ENCODE results near the gene EWSR1. TPM values are rescaled to one million over a fixed set of nuclear protein-coding genes. Genes with fewer than 3 reads are reported as not detected.

EWSR1 gene
- total and polyA plus RNA-seq, 2 of the 4 experiments (the other 2 are of a cell fraction), result 243 to 518 TPM

GRCh38 chr22:29317827-29318454, 49.9 kb downstream of the EWSR1 start:
- no peaks in the 10 kb centered on the region for H3K9me3 ChIP-seq (ENCODE audit: control insufficient read depth, insufficient read depth, low read length)
- H2BK5ac ChIP-seq (ENCODE audit: low read depth, low read length, poor library complexity, severe bottlenecking), result no peak overlapping the region
- H3K4ac ChIP-seq (ENCODE audit: low read depth, low read length), result no peak overlapping the region
- ATAC-seq (ENCODE audit: low read depth) (no peak), DNase-seq (no peak)
- dilution Hi-C loops (cut with HindIII; ENCODE audit: low sequenced_read_pairs, unreplicated experiment), result no loop called here
- H3K4me2 ChIP-seq (ENCODE audit: low read depth, low read length), result no peak overlapping the region
- H4K20me1 ChIP-seq (ENCODE audit: insufficient read depth, low read length), result peaks cover 12% of the 10 kb centered on the region
- H3K27ac ChIP-seq (ENCODE audit: insufficient read depth, low read length), result no peak overlapping the region
- POLR2A ChIA-PET (ENCODE audit: unreplicated experiment), result no interaction called here
- CTCF ChIA-PET, result no interaction called here
- H2BK20ac ChIP-seq (ENCODE audit: low read depth, low read length), result no peak overlapping the region
- no peaks in the 10 kb centered on the region for H3K79me1 ChIP-seq (ENCODE audit: low read depth in 1 of 2, low read length in 2 of 2)
- no peak overlapping the region for H2AK5ac ChIP-seq (ENCODE audit: low read depth, low read length)
- no peak overlapping the region for H4K8ac ChIP-seq (ENCODE audit: low read depth in 2 of 2, low read length in 2 of 2)
- no peak overlapping the region for H3K9ac ChIP-seq (ENCODE audit: low read depth, low read length)
- no peak for TF ChIP-seq USF2 (IDR thresholded peaks at IDR 0.05; ENCODE audit: low read depth, low read length)
- TF ChIP-seq NFE2L2 (IDR thresholded peaks at IDR 0.05; ENCODE audit: low read depth, low read length), result no peak
- TF ChIP-seq BHLHE40 (IDR thresholded peaks at IDR 0.05; ENCODE audit: low read depth, low read length), result no peak
- TF ChIP-seq MAZ (IDR thresholded peaks at IDR 0.05; ENCODE audit: borderline replicate concordance, low read depth, low read length), result no peak
- TF ChIP-seq, protein P1, sequence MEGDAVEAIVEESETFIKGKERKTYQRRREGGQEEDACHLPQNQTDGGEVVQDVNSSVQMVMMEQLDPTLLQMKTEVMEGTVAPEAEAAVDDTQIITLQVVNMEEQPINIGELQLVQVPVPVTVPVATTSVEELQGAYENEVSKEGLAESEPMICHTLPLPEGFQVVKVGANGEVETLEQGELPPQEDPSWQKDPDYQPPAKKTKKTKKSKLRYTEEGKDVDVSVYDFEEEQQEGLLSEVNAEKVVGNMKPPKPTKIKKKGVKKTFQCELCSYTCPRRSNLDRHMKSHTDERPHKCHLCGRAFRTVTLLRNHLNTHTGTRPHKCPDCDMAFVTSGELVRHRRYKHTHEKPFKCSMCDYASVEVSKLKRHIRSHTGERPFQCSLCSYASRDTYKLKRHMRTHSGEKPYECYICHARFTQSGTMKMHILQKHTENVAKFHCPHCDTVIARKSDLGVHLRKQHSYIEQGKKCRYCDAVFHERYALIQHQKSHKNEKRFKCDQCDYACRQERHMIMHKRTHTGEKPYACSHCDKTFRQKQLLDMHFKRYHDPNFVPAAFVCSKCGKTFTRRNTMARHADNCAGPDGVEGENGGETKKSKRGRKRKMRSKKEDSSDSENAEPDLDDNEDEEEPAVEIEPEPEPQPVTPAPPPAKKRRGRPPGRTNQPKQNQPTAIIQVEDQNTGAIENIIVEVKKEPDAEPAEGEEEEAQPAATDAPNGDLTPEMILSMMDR (conservative IDR thresholded peaks at IDR 0.05; ENCODE audit: low read depth, low read length), result no peak
- no peak for TF ChIP-seq FOS (IDR thresholded peaks at IDR 0.05; ENCODE audit: low read depth, low read length)
- TF ChIP-seq RAD21 (IDR thresholded peaks at IDR 0.05; ENCODE audit: low read length), result no peak
- no peak for TF ChIP-seq CHD1 (IDR thresholded peaks at IDR 0.05; ENCODE audit: low read depth, low read length)
- no peak for TF ChIP-seq RFX5 (IDR thresholded peaks at IDR 0.05; ENCODE audit: low read depth, low read length)
- no peak for TF ChIP-seq POLR2A (IDR thresholded peaks at IDR 0.05; ENCODE audit: low read depth, low read length)
- no peak for TF ChIP-seq MXI1 (IDR thresholded peaks at IDR 0.05; ENCODE audit: borderline replicate concordance, low read depth, low read length)
- TF ChIP-seq SMC3 (IDR thresholded peaks at IDR 0.05; ENCODE audit: low read depth, low read length), result no peak
- no peak for TF ChIP-seq MAFK (IDR thresholded peaks at IDR 0.05; ENCODE audit: low read depth, low read length)
- TF ChIP-seq CEBPB (IDR thresholded peaks at IDR 0.05; ENCODE audit: low read depth, low read length), result no peak
- no peak for TF ChIP-seq ELK1 (IDR thresholded peaks at IDR 0.05; ENCODE audit: borderline replicate concordance, low read depth, low read length)
- TF ChIP-seq RCOR1 (IDR thresholded peaks at IDR 0.05; ENCODE audit: insufficient replicate concordance, low read length), result no peak
- intact Hi-C loops (cut with micrococcal nuclease), result no loop called here
- peaks cover 1% of the 10 kb centered on the region; the same call in 1 of the 2 replicates for H3K36me3 ChIP-seq (ENCODE audit: control insufficient read depth, insufficient read depth, low read length)
- H2AFZ ChIP-seq (replicated peaks; ENCODE audit: low read length, poor library complexity), result no peak overlapping the region
- H3K14ac ChIP-seq (replicated peaks; ENCODE audit: low read depth, low read length), result no peak overlapping the region
- H4K5ac ChIP-seq (ENCODE audit: low read depth, low read length), result no peak overlapping the region
- H3K4me3 ChIP-seq (ENCODE audit: insufficient read depth, low read depth, low read length), result no peak overlapping the region
- H2BK120ac ChIP-seq (ENCODE audit: low read depth, low read length), result no peak overlapping the region
- no peak overlapping the region for H3K56ac ChIP-seq (ENCODE audit: extremely low read depth, insufficient read depth, low read length)
- no peaks in the 10 kb centered on the region for H3K4me1 ChIP-seq (ENCODE audit: control insufficient read depth, insufficient read depth, low read length)
- WGBS, 2 experiments (ENCODE audit: extremely low coverage in 2 of 2, insufficient read length in 1 of 2), result 79% methylated on average over 7 of the region's 18 CpGs; no CpG with 5 or more reads in 1 of the 2 experiments
- H2AK9ac ChIP-seq (replicated peaks; ENCODE audit: low read depth, low read length, poor library complexity), result no peak overlapping the region
- H3K27me3 ChIP-seq (ENCODE audit: control insufficient read depth, insufficient read depth, low read length), result peaks cover 47% of the 10 kb centered on the region
- H3K9me1 ChIP-seq (ENCODE audit: insufficient read depth, low read length), result no peaks in the 10 kb centered on the region
- in situ Hi-C loops (cut with MboI; ENCODE audit: low sequenced_read_pairs), result no loop called here
- H3K23ac ChIP-seq (ENCODE audit: low read depth, low read length), result no peak overlapping the region
- H4K91ac ChIP-seq (ENCODE audit: insufficient read depth, low read depth, low read length), result no peak overlapping the region
- BruUV-seq (replicated peaks), result no TSS peak
- no peak overlapping the region for H2BK15ac ChIP-seq (ENCODE audit: low read depth, low read length)
- H3K18ac ChIP-seq (ENCODE audit: low read depth, low read length), result no peak overlapping the region

All from IMR-90 (cell line).